HEK293 (cell line): ENCODE measurements around the gene NCKAP5L.

Experiments used
- CTCF ChIA-PET: fragments of 350-600 bp; formaldehyde crosslinking; extraction: SDS; loops from one replicate; lab custom pipeline; 2021; ENCODE audit warnings: antibody characterized with exemption; lab: Yijun Ruan, JAX
- POLR2A ChIA-PET: fragments of 300-600 bp; formaldehyde crosslinking; extraction: SDS; loops from one replicate; lab custom pipeline; 2020; ENCODE audit warnings: antibody characterized with exemption, inconsistent platforms; lab: Yijun Ruan, JAX
- H3K27ac ChIP-seq: fragments of 200-500 bp; sonication (Bioruptor generic); 2 replicates; pipeline ENCODE4 v1.5.1; 2014; ENCODE audit warnings: low read depth, low read length, control low read depth, inconsistent platforms; ENCODE audit errors: extremely low read depth
- H3K36me3 ChIP-seq, 2 experiments: fragments of 200-500 bp in 1 of 2; sonication (Bioruptor generic) in 1 of 2; 1 replicate in 1 of 2; 2 replicates in 1 of 2; pipeline ENCODE4 v1.5.1; 2014 to 2017; ENCODE audit warnings: inconsistent platforms in 2 of 2, low read length in 2 of 2; ENCODE audit not compliant: control insufficient read depth in 2 of 2, insufficient read depth in 1 of 2
- H3K4me1 ChIP-seq: fragments of 200-500 bp; sonication (Bioruptor generic); 2 replicates; pipeline ENCODE4 v1.5.1; 2014; ENCODE audit warnings: mild to moderate bottlenecking, low read length, inconsistent platforms; ENCODE audit not compliant: control insufficient read depth, insufficient read depth
- H3K4me3 ChIP-seq: 2 replicates; pipeline ENCODE4 v1.5.1; 2011; ENCODE audit warnings: low read depth, mild to moderate bottlenecking, control low read depth, low read length, moderate library complexity
- H3K9me3 ChIP-seq: fragments of 200-500 bp; sonication (Bioruptor generic); 2 replicates; pipeline ENCODE4 v1.5.1; 2014; ENCODE audit warnings: low read depth, low read length, inconsistent platforms; ENCODE audit not compliant: control insufficient read depth, insufficient read depth
- GLI2 ChIP-seq: fragments of 450-650 bp; formaldehyde crosslinking; IDR thresholded peaks from 2 replicates; pipeline ENCODE4; 2017; ENCODE audit warnings: missing biosample characterization, missing genetic modification characterization, low read depth, borderline replicate concordance
- KLF16 ChIP-seq: fragments of 450-650 bp; formaldehyde crosslinking; IDR thresholded peaks from 2 replicates; pipeline ENCODE4 v1.5.1; 2017; ENCODE audit warnings: missing biosample characterization, missing genetic modification characterization
- KLF7 ChIP-seq: fragments of 450-650 bp; formaldehyde crosslinking; IDR thresholded peaks from 2 replicates; pipeline ENCODE4 v1.5.1; 2016; ENCODE audit warnings: missing biosample characterization, missing genetic modification characterization, borderline replicate concordance
- ZBTB17 ChIP-seq: fragments of 450-650 bp; formaldehyde crosslinking; IDR thresholded peaks from 2 replicates; pipeline ENCODE4 v1.5.1; 2016; ENCODE audit warnings: missing biosample characterization, missing genetic modification characterization
- ZBTB20 ChIP-seq: fragments of 450-650 bp; formaldehyde crosslinking; IDR thresholded peaks from 2 replicates; pipeline ENCODE4 v1.5.1; 2016; ENCODE audit warnings: missing biosample characterization, missing genetic modification characterization
- ZEB2 ChIP-seq: fragments of 450-650 bp; formaldehyde crosslinking; IDR thresholded peaks from 2 replicates; pipeline ENCODE4 v1.5.1; 2016; ENCODE audit warnings: missing biosample characterization, missing genetic modification characterization
- ZFP41 ChIP-seq: fragments of 450-650 bp; formaldehyde crosslinking; IDR thresholded peaks from 2 replicates; pipeline ENCODE4 v1.5.1; 2016; ENCODE audit warnings: missing biosample characterization, missing genetic modification characterization, borderline replicate concordance
- ZIC2 ChIP-seq: fragments of 450-650 bp; formaldehyde crosslinking; IDR thresholded peaks from 2 replicates; pipeline ENCODE4 v1.5.1; 2016; ENCODE audit warnings: missing biosample characterization, missing genetic modification characterization
- ZNF121 ChIP-seq: fragments of 450-650 bp; formaldehyde crosslinking; IDR thresholded peaks from 2 replicates; pipeline ENCODE4 v1.5.1; 2016; ENCODE audit warnings: missing biosample characterization, missing genetic modification characterization
- ZNF132 ChIP-seq: fragments of 450-650 bp; formaldehyde crosslinking; IDR thresholded peaks from 2 replicates; pipeline ENCODE4 v1.5.1; 2017; ENCODE audit warnings: missing biosample characterization, missing genetic modification characterization, borderline replicate concordance
- ZNF140 ChIP-seq: fragments of 450-650 bp; formaldehyde crosslinking; IDR thresholded peaks from 2 replicates; pipeline ENCODE4 v1.5.1; 2016; ENCODE audit warnings: missing biosample characterization, missing genetic modification characterization
- ZNF211 ChIP-seq: fragments of 450-650 bp; formaldehyde crosslinking; IDR thresholded peaks from 2 replicates; pipeline ENCODE4 v1.5.1; 2016; ENCODE audit warnings: low read depth, missing biosample characterization, missing genetic modification characterization
- ZNF239 ChIP-seq: fragments of 450-650 bp; formaldehyde crosslinking; IDR thresholded peaks from 2 replicates; pipeline ENCODE4 v1.5.1; 2016; ENCODE audit warnings: missing biosample characterization, missing genetic modification characterization
- ZNF24 ChIP-seq: fragments of 450-650 bp; formaldehyde crosslinking; IDR thresholded peaks from 2 replicates; pipeline ENCODE4 v1.5.1; 2016; ENCODE audit warnings: missing biosample characterization, missing genetic modification characterization
- ZNF248 ChIP-seq: fragments of 450-650 bp; formaldehyde crosslinking; IDR thresholded peaks from 2 replicates; pipeline ENCODE4 v1.5.1; 2017; ENCODE audit warnings: missing biosample characterization, missing genetic modification characterization
- ZNF324 ChIP-seq: fragments of 450-650 bp; formaldehyde crosslinking; IDR thresholded peaks from 2 replicates; pipeline ENCODE4 v1.5.1; 2016; ENCODE audit warnings: missing biosample characterization, missing genetic modification characterization
- ZNF416 ChIP-seq: fragments of 450-650 bp; formaldehyde crosslinking; IDR thresholded peaks from 2 replicates; pipeline ENCODE4 v1.5.1; 2016; ENCODE audit warnings: missing biosample characterization, missing genetic modification characterization
- ZNF426 ChIP-seq: fragments of 450-650 bp; formaldehyde crosslinking; IDR thresholded peaks from 2 replicates; pipeline ENCODE4 v1.5.1; 2017; ENCODE audit warnings: missing biosample characterization, missing genetic modification characterization, mild to moderate bottlenecking, inconsistent platforms, moderate library complexity
- ZNF654 ChIP-seq: fragments of 450-650 bp; formaldehyde crosslinking; IDR thresholded peaks from 2 replicates; pipeline ENCODE4 v1.5.1; 2016; ENCODE audit warnings: low read depth, missing biosample characterization, missing genetic modification characterization
- ZNF664 ChIP-seq: fragments of 450-650 bp; formaldehyde crosslinking; IDR thresholded peaks from 2 replicates; pipeline ENCODE4 v1.5.1; 2016; ENCODE audit warnings: missing biosample characterization, missing genetic modification characterization
- ZNF677 ChIP-seq: fragments of 450-650 bp; IDR thresholded peaks from 2 replicates; pipeline ENCODE4 v1.5.0; 2018; ENCODE audit warnings: missing biosample characterization, mild to moderate bottlenecking, missing genetic modification characterization, moderate library complexity
- ZNF837 ChIP-seq: fragments of 450-650 bp; formaldehyde crosslinking; IDR thresholded peaks from 2 replicates; pipeline ENCODE4 v1.5.1; 2016; ENCODE audit warnings: missing biosample characterization, missing genetic modification characterization
- ZSCAN23 ChIP-seq: fragments of 450-650 bp; formaldehyde crosslinking; IDR thresholded peaks from 2 replicates; pipeline ENCODE4 v1.5.1; 2016; ENCODE audit warnings: missing biosample characterization, missing genetic modification characterization
- ZXDB ChIP-seq: fragments of 450-650 bp; formaldehyde crosslinking; IDR thresholded peaks from 2 replicates; pipeline ENCODE4 v1.5.1; 2016; ENCODE audit warnings: missing biosample characterization, missing genetic modification characterization
- TF ChIP-seq, protein P1 (sequence below): fragments of 450-650 bp; formaldehyde crosslinking; IDR thresholded peaks from 2 replicates; pipeline ENCODE4 v1.5.1; 2016; ENCODE audit warnings: missing biosample characterization, missing genetic modification characterization
- TF ChIP-seq, protein P2 (sequence below): fragments of 450-650 bp; formaldehyde crosslinking; IDR thresholded peaks from 2 replicates; pipeline ENCODE4 v1.5.1; 2016; ENCODE audit warnings: missing biosample characterization, missing genetic modification characterization

Gene NCKAP5L

DNA sequence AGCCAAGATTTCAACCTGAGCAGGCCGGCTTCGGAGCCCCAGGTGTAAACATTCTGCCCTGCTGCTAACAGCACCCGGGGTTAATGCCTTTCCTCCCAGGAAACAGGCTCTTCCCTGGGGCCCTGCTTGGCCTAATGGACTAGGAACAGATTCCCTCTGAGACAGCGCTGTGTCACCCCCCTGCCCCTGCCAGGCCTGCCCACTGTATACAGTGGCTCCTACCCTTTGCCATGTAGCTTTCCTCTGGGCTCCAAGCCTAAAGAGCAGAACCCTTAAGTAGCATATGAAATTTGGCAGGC is 43.0 kb upstream of the NCKAP5L start:
- ChIA-PET POLR2A (no interaction called here), CTCF (interaction anchor here (0.5 to 6.1 kb wide), 5 partner anchors 23 to 96 kb away, joined by 3 to 76 read pairs (median 4); no protein-coding TSS in a partner anchor)
- no peaks in the 10 kb centered on the region for H3K9me3 ChIP-seq
- TF ChIP-seq KLF7 (tag by site-specific recombination), result no peak
- TF ChIP-seq KLF16 (tag by site-specific recombination), result no peak
- no peak for TF ChIP-seq ZNF324 (tag by site-specific recombination)
- TF ChIP-seq ZXDB (tag by site-specific recombination), result no peak
- TF ChIP-seq, protein P1, sequence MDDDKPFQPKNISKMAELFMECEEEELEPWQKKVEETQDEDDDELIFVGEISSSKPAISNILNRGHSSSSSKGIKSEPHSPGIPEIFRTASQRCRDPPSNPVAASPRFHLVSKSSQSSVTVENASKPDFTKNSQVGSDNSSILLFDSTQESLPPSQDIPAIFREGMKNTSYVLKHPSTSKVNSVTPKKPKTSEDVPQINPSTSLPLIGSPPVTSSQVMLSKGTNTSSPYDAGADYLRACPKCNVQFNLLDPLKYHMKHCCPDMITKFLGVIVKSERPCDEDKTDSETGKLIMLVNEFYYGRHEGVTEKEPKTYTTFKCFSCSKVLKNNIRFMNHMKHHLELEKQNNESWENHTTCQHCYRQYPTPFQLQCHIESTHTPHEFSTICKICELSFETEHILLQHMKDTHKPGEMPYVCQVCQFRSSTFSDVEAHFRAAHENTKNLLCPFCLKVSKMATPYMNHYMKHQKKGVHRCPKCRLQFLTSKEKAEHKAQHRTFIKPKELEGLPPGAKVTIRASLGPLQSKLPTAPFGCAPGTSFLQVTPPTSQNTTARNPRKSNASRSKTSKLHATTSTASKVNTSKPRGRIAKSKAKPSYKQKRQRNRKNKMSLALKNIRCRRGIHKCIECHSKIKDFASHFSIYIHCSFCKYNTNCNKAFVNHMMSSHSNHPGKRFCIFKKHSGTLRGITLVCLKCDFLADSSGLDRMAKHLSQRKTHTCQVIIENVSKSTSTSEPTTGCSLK (tag by site-specific recombination), result no peak
- no peak for TF ChIP-seq GLI2 (tag by site-specific recombination)
- no peak for TF ChIP-seq ZNF132
- no peak for TF ChIP-seq ZNF140
- TF ChIP-seq ZNF837, result no peak
- TF ChIP-seq, protein P2, sequence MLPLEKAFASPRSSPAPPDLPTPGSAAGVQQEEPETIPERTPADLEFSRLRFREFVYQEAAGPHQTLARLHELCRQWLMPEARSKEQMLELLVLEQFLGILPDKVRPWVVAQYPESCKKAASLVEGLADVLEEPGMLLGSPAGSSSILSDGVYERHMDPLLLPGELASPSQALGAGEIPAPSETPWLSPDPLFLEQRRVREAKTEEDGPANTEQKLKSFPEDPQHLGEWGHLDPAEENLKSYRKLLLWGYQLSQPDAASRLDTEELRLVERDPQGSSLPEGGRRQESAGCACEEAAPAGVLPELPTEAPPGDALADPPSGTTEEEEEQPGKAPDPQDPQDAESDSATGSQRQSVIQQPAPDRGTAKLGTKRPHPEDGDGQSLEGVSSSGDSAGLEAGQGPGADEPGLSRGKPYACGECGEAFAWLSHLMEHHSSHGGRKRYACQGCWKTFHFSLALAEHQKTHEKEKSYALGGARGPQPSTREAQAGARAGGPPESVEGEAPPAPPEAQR, result no peak
- TF ChIP-seq ZSCAN23 (tag by site-specific recombination), result no peak
- peak; percentile 69 for TF ChIP-seq ZIC2 (tag by site-specific recombination)
- TF ChIP-seq ZBTB17 (tag by site-specific recombination), result no peak
- TF ChIP-seq ZBTB20 (tag by site-specific recombination), result peak; percentile 67
- H3K4me3 ChIP-seq, result no peak overlapping the region
- H3K27ac ChIP-seq, result no peak overlapping the region
- no peaks in the 10 kb centered on the region for H3K36me3 ChIP-seq
- H3K4me1 ChIP-seq, result peaks cover 14% of the 10 kb centered on the region

DNA sequence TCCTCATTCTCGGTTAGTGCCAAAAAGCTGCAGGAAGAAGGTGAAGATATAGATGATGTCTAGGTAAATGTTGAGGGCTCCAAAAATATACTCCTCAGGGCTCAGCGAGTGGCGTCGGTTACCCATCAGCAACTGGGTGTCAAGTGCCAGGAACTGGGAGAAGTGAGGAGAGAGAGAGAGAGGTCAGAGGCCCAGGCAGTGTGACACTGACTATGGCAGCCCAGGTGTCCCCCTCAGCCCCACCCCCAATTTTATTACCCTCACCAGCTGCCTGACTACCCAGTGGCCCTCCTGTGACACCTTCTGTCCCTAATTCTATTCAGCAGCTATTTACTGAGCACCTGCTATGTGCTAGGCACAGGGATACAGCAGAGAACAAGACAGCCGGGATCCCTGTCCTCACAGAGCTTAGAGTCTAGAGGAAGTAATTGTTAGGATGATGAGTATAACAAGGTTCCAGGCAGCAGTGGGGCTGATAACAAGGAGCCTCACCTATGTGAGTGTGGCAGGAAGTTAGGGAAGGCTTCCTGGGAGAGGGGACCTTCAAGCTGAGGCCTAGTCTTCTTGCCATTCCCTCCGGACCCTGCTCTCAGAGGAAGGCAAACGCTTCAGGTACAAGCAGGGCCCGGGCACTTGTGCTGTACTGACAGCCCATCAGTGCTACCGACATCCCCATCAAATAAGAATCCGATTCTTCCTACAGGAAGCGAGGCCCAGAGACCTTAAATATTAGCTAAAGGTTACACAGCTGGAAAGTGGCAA is 42.5 kb upstream of the NCKAP5L start:
- H3K27ac ChIP-seq, result no peak overlapping the region
- no peak overlapping the region for H3K4me3 ChIP-seq
- ChIA-PET POLR2A (interaction anchor here (1.5 kb wide), 1 partner anchor 27 kb away, joined by 4 read pairs; the partner anchor contains the start of gene BCDIN3D), CTCF (interaction anchor here (0.5 to 6.1 kb wide), 8 partner anchors 16 to 96 kb away, joined by 3 to 76 read pairs (median 4); no protein-coding TSS in a partner anchor)
- no peaks in the 10 kb centered on the region for H3K9me3 ChIP-seq
- H3K36me3 ChIP-seq, result no peaks in the 10 kb centered on the region
- H3K4me1 ChIP-seq, result peaks cover 14% of the 10 kb centered on the region
- TF ChIP-seq ZNF239 (tag by site-specific recombination), result no peak
- peak; percentile 61 for TF ChIP-seq ZNF664
- no peak for TF ChIP-seq ZFP41 (tag by site-specific recombination)

DNA sequence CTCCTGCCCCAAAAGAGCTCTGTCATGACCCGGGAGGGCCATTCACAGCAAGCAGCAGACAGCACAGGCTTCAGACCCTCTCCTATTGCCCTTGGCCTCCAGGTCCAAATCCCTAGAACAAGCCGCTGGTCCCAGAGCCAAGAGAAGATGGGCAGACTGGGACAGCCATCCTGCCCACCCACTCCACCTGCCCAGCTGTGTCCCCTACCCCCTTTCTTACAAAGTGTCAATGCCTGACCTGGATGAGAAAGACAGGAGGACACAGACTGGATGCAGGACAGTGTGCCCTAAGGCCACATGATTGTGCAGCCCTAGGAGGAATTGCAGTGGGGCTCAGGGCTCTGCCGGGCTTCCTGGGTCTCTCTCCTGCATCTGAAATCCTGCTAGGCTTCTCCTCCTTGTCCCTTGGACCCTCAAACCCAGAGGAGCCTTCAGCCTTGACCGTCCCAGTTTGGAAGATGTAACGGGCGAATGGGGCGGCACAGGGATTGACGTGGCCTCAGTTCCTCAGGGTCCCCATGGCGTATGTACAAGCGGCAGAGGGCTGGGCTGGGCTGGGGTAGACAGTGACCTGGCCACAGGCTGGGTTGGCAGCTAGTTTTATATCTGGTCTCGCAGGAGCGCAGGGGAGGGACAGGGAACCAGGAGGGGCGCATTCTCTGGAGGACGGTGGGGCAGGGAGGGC is 41.7 kb upstream of the NCKAP5L start:
- POLR2A ChIA-PET, result interaction anchor here (0.6 to 1.5 kb wide), 7 partner anchors 15 to 129 kb away, joined by 3 to 7 read pairs (median 4); partner anchors contain the start of genes BCDIN3D, NCKAP5L and TMBIM6
- TF ChIP-seq ZNF654 (tag by site-specific recombination) (no peak), ZNF416 (tag by site-specific recombination) (no peak), KLF7 (tag by site-specific recombination) (no peak), ZNF426 (tag by site-specific recombination) (no peak), ZNF24 (tag by site-specific recombination) (no peak), ZNF677 (tag by site-specific recombination) (no peak), ZNF132 (no peak), ZBTB17 (tag by site-specific recombination) (no peak), ZNF121 (tag by site-specific recombination) (no peak), ZNF248 (tag by site-specific recombination) (no peak), ZEB2 (tag by site-specific recombination) (no peak), ZNF211 (tag by site-specific recombination) (no peak)
- TF ChIP-seq, protein P2, result no peak
- TF ChIP-seq, all 188 proteins: peak for 0
- no peaks in the 10 kb centered on the region for H3K36me3 ChIP-seq
- peaks cover 14% of the 10 kb centered on the region for H3K4me1 ChIP-seq
- H3K27ac ChIP-seq, result peak overlapping the region; percentile 63
- H3K4me3 ChIP-seq, result no peak overlapping the region
- H3K9me3 ChIP-seq, result no peaks in the 10 kb centered on the region
- CTCF ChIA-PET, result interaction anchor here (0.9 to 6.1 kb wide), 10 partner anchors 16 to 199 kb away, joined by 3 to 99 read pairs (median 10); no protein-coding TSS in a partner anchor
